Mesendoderm (in vitro differentiated cells): ENCODE results near the gene MRPL18. TPM values are rescaled to one million over a fixed set of nuclear protein-coding genes. Genes with fewer than 3 reads are reported as not detected.

Experiments
- DNase-seq: peaks from one replicate; pipeline ENCODE4 v3.0.0; 2013
- H2AK5ac ChIP-seq: 2 replicates; pipeline ENCODE4 v1.6.1; 2013; ENCODE audit warnings: low read length, inconsistent platforms
- H2BK120ac ChIP-seq: 2 replicates; pipeline ENCODE4 v1.6.1; 2013; ENCODE audit warnings: low read depth, mild to moderate bottlenecking, low read length, moderate library complexity, mixed read lengths
- H2BK15ac ChIP-seq: replicated peaks from 2 replicates; pipeline ENCODE4 v1.6.1; 2013; ENCODE audit warnings: low read depth, mild to moderate bottlenecking, moderate library complexity
- H2BK5ac ChIP-seq: 2 replicates; pipeline ENCODE4 v1.6.1; 2013; ENCODE audit warnings: low read length, inconsistent platforms
- H3K18ac ChIP-seq: 2 replicates; pipeline ENCODE4 v1.6.1; 2013; ENCODE audit warnings: mild to moderate bottlenecking, low read length, mixed read lengths
- H3K23ac ChIP-seq: one replicate; pipeline ENCODE4 v1.6.1; 2013; ENCODE audit warnings: low read length
- H3K27ac ChIP-seq: 2 replicates; pipeline ENCODE4 v1.5.1; 2013; ENCODE audit warnings: low read depth, mild to moderate bottlenecking, inconsistent platforms, low read length, moderate library complexity
- H3K27me3 ChIP-seq: 2 replicates; pipeline ENCODE4 v1.6.1; 2013; ENCODE audit warnings: low read length, control low read depth, mild to moderate bottlenecking, inconsistent platforms; ENCODE audit not compliant: insufficient read depth, poor library complexity
- H3K36me3 ChIP-seq: 2 replicates; pipeline ENCODE4 v1.6.1; 2013; ENCODE audit warnings: low read length, inconsistent platforms; ENCODE audit not compliant: control insufficient read depth, insufficient read depth
- H3K4ac ChIP-seq: one replicate; pipeline ENCODE4 v1.6.1; 2013; ENCODE audit warnings: low read depth, mild to moderate bottlenecking, low read length, moderate library complexity
- H3K4me1 ChIP-seq: 2 replicates; pipeline ENCODE4 v1.6.1; 2013; ENCODE audit warnings: low read depth, low read length, inconsistent platforms; ENCODE audit not compliant: control insufficient read depth
- H3K4me2 ChIP-seq: 2 replicates; pipeline ENCODE4 v1.6.1; 2013; ENCODE audit warnings: low read length
- H3K4me3 ChIP-seq: 2 replicates; pipeline ENCODE4 v1.5.1; 2013; ENCODE audit warnings: mild to moderate bottlenecking, low read length
- H3K56ac ChIP-seq: one replicate; pipeline ENCODE4 v1.6.1; 2013; ENCODE audit warnings: low read length
- H3K79me1 ChIP-seq: 2 replicates; pipeline ENCODE4 v1.6.1; 2013; ENCODE audit warnings: low read length, inconsistent platforms
- H3K79me2 ChIP-seq: 2 replicates; pipeline ENCODE4 v1.6.1; 2013; ENCODE audit warnings: mild to moderate bottlenecking, low read length; ENCODE audit not compliant: control insufficient read depth, insufficient read depth
- H3K9ac ChIP-seq: 2 replicates; pipeline ENCODE4 v1.6.1; 2013; ENCODE audit warnings: low read length, inconsistent platforms
- H4K5ac ChIP-seq: one replicate; pipeline ENCODE4 v1.6.1; 2013; ENCODE audit warnings: low read length
- H4K8ac ChIP-seq: one replicate; pipeline ENCODE4 v1.6.1; 2013; ENCODE audit warnings: low read depth, mild to moderate bottlenecking, control low read depth, low read length, moderate library complexity
- WGBS: extraction: QIAGEN DNeasy Blood & Tissue Kit; methylation state at CpG from one replicate; pipeline ENCODE4 v1.1.7; 2013; ENCODE audit warnings: low lambda C conversion rate, missing lambda C conversion rate; ENCODE audit not compliant: insufficient coverage; ENCODE audit errors: extremely low coverage; 5-methylcytosine and 5-hydroxymethylcytosine counted together
- small RNA-seq: library from polyadenylated mRNA; stranded (forward); fragments of <200 nt; extraction: miRNeasy Mini kit (QIAGEN cat#:217004); gene quantifications from one replicate; pipeline ENCODE3, GENCODE V24; 2013; ENCODE audit not compliant: insufficient read depth

Gene MRPL18

DNA sequence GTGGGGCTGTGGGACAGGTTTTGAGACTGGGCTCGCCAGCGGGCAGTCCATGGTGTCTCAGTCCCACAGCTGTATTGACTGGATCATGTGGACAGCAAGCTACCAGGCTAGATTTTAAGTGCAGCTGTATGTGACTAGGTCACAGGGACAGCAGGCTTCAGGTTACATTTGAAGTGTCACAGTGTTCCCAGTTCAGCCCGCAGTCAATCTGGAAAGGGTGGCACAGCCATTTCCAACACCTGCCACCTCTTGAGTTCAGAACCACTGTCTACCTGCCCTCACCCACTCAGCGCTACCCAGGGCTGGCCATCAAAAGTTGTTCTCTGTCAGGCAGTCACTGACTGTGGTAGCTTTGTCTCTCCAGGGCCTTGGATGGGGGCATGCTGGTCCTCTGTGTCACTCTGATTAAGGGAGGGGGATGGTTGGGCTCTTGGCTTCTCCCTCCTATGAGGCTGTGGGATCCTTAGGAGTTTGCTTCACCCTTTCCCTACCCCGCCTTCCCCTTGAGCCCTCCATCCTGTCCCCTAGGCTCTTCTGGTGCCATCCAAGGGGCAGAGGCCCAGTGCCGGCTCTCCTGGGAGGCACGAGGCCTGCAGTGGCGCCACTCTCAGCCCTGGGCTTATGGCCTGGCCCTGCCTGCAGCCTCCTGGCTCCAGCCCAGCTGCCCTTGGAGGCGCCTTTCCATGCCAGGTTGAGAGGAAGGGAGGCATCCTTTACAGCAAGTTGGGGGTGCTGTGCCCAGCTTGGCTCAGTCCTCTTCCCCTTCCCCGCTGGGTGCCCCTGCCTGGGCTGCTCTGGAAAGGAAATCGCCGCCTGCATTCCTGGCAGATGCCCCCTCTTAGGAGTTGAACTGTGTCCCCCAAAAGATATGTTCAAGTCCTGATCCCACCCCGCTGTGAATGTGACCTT, 54.7 kb downstream of the MRPL18 start:
- no peak overlapping the region for H3K56ac ChIP-seq
- H4K8ac ChIP-seq: no peak overlapping the region
- no peak for DNase-seq
- no peak overlapping the region for H3K23ac ChIP-seq
- H3K4me1 ChIP-seq: no peaks in the 10 kb centered on the region
- H3K36me3 ChIP-seq: no peaks in the 10 kb centered on the region
- no peak overlapping the region for H3K9ac ChIP-seq
- no peak overlapping the region for H3K4ac ChIP-seq
- no CpG with 5 or more reads among the region's 13 CpGs for WGBS
- H2BK120ac ChIP-seq: no peak overlapping the region
- H3K79me2 ChIP-seq: no peaks in the 10 kb centered on the region
- H2BK5ac ChIP-seq: no peak overlapping the region
- H3K27ac ChIP-seq: no peak overlapping the region
- no peak overlapping the region for H3K4me2 ChIP-seq
- H2AK5ac ChIP-seq: no peak overlapping the region
- no peak overlapping the region for H3K18ac ChIP-seq
- H3K27me3 ChIP-seq: no peaks in the 10 kb centered on the region
- H3K4me3 ChIP-seq: no peak overlapping the region
- H2BK15ac ChIP-seq: no peak overlapping the region
- H4K5ac ChIP-seq: no peak overlapping the region
- H3K79me1 ChIP-seq: no peaks in the 10 kb centered on the region

Small RNAs within 50 kb of the gene (small RNA-seq; reads per million reads assigned to genes)
- gene SNORA20: 8.6 reads per million, percentile 84 among the genes with 10 or more reads in this experiment
- not detected for gene SNORA29
